GM21515 (cell line): ENCODE results near the gene FHDC1.
"Not testable (repeated sequence)": the region's sequence is repeated elsewhere in the genome, so short reads cannot be mapped to it uniquely, and the experiment has no call there.

Experiments
- ATAC-seq: cut with Tn5 transposase; IDR thresholded peaks from one replicate; pipeline ENCODE4 v1.9.1; 2021; ENCODE audit not compliant: unreplicated experiment

The FHDC1 gene, protein sequence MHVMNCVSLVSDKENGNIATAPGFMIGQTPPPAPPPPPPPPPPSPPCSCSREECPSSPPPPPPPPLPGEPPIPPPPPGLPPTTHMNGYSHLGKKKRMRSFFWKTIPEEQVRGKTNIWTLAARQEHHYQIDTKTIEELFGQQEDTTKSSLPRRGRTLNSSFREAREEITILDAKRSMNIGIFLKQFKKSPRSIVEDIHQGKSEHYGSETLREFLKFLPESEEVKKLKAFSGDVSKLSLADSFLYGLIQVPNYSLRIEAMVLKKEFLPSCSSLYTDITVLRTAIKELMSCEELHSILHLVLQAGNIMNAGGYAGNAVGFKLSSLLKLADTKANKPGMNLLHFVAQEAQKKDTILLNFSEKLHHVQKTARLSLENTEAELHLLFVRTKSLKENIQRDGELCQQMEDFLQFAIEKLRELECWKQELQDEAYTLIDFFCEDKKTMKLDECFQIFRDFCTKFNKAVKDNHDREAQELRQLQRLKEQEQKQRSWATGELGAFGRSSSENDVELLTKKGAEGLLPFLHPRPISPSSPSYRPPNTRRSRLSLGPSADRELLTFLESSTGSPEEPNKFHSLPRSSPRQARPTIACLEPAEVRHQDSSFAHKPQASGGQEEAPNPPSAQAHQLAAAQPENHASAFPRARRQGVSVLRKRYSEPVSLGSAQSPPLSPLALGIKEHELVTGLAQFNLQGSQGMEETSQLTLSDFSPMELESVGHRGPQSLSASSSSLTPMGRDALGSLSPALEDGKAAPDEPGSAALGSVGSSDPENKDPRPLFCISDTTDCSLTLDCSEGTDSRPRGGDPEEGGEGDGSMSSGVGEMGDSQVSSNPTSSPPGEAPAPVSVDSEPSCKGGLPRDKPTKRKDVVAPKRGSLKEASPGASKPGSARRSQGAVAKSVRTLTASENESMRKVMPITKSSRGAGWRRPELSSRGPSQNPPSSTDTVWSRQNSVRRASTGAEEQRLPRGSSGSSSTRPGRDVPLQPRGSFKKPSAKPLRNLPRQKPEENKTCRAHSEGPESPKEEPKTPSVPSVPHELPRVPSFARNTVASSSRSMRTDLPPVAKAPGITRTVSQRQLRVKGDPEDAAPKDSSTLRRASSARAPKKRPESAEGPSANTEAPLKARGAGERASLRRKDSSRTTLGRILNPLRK

DNA sequence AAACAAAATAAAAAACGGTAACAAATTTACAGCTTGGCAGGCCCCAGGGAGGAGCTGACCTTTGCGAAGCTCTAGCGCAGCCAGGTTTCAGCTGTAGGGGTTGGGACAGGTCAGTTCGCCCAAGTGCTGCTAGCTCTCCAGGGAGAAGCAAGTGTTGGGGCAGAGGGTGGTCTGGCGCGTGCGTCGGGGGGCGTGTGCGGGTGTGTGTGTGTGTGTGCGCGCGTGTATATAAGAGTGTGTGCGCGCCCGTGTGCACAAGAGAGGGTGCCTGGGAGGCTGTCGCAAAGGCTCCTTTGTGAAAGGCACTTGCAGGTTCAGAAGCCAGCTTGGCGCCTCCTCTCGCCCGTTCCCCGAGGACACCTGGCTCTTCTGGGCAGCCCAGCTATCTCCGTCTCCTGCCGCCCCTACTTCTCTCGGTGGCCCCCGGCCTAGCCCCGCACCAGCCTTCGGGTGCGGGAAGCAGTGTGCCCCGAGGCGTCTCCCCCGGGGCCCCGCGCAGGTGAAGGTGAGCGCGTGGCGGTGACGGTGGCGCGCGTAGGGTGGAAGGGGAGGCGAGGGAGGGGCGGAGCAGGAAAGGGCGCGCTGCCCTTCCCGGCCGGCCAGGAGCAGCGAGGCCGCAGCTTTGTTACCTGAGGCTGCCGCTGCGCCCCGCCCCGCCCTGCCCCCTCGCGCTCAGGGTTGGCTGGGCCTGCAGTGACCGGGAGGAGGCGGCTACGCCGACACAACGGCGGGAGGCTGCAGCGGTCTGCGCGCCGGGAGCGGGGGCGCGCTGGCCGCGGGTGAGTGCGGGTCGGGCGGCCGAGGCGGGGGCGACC, at the start of gene FHDC1:
TSS of gene FHDC1 (plus strand) at position 693 of the 815 bp plus-strand sequence. CDS start 6,735 bp downstream, outside the sequence.
- no peak for ATAC-seq

DNA sequence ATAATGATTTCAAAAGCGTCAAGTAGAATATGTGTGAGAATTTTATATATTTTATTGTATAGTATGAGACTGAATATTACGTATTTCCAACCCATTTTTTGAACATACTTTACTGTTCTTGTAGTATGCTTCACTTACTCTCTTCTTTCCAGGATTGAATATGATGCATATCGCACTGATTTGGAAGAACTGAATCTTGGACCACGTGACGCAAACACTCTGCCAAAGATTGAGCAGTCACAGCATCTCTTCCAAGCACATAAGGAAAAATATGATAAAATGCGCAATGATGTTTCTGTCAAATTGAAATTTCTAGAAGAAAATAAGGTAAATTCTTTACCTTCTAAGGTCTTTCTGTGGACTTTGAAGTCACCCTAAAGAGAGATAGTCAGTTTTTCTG, 48.1 kb upstream of the FHDC1 start:
- ATAC-seq: no peak

DNA sequence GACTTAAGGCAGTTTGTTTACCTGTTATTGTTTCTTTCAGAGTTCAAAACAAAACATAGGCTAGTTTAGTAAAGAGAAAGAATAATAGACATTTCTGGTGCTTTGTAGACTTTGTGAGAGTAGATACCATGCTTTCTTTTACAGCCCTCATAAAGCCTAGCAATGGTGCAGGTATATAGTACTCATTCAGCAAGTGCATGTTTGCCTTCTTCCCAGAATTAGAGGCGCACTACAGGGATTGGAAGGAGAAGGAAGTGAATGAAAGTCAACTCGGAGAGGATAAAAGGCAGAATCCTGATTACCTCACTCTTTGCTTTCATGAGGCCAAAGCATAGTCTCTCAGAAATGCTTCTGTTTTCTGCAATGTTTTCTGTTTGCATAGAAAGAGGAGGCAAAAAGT, 43.1 kb upstream of the FHDC1 start:
- ATAC-seq: no peak

DNA sequence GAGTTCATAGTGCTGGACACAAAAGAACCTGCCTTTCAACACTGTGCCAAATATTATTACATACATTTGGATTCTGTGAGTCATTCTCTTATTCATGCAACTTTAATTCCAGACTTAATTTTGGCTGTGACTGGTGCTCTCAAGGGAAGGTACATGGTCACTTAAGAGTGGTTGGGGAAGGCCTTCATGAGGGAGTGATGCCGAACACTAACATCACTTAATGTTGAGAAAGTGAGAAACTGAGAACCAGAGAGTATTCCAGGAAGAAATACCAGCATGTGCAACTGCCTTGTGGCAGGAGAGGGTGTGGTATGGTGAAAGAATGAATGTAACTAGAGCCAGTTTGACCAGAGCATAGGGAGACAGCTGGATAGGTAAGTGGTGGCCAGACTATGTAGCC, 41.5 kb upstream of the FHDC1 start:
- no peak for ATAC-seq

DNA sequence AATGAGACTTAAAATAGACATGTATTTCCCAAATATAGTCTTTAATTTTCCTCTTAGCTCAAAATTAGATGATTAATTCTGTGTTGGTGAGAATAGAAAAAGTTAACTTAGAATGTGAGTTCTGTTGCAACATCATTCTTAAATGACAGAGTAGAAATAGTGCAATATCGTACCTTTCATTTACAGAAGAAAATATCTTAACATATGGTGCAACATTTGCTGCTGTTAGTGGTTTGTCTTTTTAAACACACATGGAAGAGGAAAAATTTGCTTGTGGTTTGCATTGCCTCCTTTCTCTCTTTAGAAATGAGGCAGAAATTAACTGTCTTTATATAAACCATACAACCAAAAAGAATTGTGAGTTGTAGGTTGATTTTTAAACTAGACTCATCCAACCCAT, 39.3 kb upstream of the FHDC1 start:
- no peak for ATAC-seq

DNA sequence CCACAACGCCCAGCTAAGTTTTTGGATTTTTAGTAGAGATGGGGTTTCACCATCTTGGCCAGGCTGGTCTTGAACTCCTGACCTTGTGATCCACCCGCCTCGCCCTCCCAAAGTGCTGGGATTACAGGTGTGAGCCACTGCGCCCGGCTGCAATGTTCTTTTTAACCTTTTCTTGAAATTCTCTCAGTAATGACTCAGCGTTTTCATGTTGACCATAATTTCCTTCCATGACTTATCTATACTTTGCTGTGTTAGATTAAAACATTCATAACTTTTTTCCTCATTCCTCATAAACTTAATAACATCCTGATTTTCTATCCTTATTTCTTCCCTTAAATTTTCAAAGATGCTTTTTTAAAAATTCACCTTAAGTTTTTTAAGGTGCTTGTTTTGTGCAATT, 38.0 kb upstream of the FHDC1 start:
- ATAC-seq: not testable (repeated sequence)

DNA sequence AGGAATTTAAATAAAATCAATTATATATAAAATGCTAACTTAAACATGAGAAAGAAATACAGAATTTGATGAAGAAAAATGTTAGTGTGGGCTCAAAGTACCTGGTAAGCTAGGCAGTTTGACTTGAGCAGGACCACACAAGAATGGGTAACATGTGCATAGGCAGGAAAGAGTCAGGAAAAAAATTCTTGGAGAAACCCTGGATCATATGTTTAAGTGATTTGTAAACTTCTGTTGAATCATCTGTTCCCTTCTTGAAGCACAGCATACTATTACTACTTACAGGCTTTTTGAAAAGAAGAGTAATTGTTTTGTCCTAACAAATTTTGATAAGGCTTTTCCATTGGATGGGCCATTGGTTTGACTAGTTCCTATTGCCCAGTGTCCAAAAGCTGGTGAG, 37.5 kb upstream of the FHDC1 start:
- no peak for ATAC-seq

DNA sequence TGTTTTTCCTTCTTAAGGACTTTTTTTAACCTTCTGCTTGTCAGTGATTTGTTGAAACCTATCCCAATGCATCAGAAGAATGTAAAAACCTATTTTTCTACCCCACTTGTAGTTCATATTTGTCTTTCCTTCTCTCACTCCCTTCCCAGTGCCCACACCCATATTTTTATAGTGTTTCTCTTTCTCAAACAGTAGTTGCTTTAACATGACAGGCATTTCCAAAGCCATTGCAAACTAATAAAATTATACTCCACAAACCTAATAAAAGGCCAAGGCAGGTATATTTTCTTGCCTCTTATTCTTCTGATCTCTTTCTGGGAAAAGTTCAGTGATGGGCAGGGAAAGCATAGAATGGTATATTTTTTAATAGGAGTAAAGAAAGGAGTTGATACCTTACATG, 35.7 kb upstream of the FHDC1 start:
- ATAC-seq: no peak

DNA sequence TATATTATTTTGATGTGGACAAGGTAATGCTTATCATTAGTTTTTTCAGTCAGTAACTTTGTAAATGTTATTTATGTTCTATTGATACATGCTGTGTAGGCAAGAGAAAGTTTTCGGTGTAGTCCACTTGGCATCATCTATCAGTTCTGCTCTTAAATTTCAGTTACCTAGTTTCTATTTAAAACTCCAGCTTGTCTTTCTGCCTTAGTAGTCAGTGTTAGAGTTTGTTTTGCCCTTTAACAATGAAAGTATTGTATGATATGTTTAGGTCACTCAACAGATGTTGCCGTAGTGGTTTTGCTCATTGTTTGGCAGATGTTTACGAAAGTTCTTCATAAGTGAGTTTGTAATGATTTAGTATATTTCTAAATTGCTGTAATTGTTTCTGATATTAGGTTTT, 34.9 kb upstream of the FHDC1 start:
- ATAC-seq: no peak

DNA sequence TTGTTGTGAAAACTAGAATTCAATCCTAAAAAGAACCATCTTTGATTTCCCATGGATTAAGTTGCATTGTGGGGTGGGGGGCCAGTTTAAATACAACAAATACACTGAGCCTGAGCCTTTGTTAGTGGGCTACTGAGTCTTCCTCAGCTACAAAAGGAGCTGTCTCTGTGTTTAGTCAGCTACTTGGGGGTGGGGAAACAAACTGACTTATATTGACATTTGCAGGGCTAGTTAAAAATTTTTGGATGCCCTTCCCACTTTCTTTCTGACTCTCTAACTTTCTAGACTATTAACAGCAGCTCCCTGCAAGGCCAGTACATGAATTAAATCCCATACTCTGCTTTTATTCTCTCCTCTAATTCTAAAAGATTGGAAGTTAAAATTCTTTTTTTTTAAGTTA, 32.5 kb upstream of the FHDC1 start:
- ATAC-seq: no peak

DNA sequence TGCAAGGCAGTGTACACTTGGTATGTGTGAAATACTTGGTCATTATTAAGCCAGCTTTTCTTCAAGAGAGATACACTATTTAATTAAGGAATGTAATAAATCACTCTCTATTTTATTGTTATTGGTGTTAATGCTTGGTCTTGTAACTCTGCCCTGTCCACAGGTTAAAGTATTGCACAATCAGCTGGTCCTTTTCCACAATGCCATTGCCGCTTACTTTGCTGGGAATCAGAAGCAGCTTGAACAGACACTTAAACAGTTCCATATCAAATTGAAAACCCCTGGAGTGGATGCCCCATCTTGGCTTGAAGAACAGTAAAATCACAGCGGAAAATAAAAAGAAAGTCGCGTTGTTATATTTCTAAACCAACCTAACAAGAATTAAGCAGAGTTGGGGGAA, 26.2 kb upstream of the FHDC1 start:
- ATAC-seq: no peak

DNA sequence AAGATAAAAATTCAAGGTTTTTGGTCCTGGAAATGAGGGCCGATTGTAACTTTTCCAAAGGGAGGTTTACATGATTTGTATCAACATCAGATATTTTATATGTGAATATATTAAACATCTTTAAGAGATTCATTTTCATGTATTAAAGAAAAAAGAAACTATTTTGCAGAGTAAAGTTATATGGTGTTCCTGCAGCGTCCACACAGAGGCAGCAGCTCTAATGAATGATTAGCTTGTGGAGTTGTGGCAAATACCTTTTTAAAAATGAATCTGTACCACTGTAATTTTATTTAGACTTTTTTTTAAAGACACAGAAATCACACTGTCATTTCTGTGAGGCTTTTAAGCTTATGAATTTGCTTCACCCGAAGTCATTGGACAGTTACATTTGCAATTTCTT, 25.6 kb upstream of the FHDC1 start:
- ATAC-seq: no peak

DNA sequence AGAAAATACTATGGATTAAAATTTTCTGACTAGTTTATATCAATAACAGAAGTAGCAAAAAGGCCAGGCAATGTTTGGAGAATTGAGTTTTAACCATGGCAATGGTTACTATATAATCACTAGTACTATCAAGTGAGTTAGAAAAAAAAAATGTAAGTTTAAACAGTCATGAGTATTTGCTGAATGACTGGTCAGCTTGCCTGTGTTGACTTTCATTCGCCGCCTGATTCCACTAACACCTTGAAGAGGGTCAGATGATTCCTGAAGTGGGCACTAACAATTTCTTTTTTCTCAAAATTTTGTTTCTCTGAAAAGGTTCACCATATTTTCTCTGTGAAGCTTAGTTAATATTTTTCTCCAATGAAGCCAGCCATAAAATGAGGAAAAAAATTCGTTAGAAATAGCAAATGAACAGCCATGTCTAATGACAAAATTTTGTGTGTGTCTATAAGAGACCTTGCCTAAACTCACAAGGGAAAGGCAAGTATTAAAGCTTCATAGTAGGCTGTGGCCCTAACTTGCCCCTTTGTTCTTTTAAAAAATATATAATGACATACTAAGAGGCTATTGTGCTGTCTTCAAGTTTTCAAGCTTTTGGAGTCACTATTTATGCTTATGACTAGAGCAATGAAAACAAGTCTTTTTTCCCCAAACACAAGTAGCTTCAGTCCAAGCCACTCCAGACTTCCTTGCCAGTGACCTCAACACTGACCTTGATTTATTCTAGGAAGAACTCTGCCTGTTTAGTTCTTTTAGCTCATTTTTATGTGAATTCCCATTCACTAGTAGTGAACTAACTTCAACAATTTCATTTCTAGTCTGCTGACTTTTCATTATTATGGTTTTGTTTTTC, 18.4 kb upstream of the FHDC1 start:
- no peak for ATAC-seq

DNA sequence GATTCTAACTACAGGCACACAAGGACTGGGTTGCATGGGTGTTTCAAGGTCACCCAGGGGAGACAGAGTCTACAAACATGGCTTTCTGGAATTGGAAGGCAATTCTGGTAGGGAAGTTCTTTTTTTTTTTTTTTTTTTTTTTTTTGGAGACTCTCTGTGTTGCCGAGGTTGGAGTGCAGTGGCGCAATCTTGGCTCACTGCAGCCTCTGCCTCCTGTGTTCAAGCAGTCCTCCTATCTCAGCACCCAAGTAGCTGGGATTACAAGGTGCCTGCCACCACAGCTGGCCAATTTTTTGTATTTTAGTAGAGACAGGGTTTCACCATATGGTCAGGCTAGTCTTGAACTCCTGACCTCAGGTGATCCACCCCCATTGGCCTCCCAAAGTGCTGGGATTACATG, 16.3 kb upstream of the FHDC1 start:
- no peak for ATAC-seq

DNA sequence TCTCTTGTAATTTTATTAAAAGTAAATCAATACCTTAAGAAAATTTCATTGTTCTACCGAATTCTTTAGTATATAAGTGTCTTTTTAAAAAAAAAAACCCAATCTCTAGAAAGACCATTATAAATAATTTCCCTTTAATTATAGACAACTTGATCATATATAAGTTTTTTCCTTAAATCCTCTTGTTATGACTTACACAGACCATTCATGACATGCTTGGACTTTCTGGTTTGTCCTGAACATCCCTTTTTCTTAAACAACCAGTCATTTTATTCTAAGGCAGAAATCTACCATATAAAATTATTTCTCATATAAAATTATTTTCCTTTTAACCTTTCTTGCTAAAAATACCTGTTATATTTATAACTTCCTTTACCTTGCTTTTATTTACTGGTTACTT, 15.4 kb upstream of the FHDC1 start:
- no peak for ATAC-seq

DNA sequence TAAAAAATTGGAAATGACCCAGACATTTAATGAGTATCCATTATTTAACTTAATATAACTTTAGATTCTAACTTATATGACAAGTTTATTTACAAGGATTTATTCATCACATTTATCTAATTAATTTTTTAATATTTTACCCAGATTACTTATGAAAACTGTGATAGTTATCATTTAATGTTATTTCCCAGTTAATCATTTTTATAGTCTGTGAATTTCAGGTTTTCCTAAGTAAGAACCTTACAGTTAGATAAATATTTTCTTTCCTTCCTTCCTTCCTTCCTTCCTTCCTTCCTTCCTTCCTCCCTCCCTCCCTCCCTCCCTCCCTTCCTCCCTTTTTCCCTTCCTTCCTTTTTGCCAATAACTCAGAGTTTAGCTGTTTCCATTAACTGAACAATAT, 14.8 kb upstream of the FHDC1 start:
- no peak for ATAC-seq

DNA sequence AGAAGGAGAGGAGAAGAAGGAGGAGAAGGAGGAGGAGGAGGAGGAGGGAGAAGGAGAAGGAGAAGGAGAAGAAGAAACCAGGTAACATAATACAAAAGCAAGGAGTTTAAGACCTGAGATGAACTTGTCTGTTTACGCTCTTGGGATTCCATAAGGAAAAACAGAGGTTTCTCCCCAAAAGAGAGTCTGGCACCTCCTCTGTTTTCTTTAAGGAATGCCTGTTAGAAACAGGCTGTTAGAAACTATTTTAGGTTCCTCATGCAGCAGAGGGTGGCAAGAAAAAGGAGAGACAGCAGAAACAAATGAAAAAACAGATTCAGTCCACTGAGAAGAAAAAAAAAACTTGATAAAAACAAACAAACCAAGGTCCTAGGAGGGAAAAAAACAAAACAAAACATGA, 10.3 kb upstream of the FHDC1 start:
- ATAC-seq: no peak

DNA sequence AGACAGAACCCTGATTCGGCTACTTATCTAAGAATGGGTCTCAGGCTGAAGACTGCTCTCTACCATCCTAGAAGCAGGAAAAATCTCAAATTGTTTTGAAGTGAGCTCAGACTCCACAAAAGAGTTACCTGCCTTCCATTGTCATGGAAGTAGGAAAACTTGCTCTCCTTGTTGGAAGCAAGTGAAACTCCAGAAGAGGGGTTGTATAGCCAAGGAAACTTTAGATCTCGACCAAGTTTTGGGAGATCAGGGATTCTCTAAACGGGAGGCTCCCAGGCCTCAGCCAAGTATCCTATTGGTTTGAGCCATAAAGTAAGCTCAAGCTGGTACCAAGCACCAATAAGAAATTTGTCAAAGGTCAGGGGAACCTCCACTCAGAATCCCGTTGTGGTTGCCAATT, 9.2 kb upstream of the FHDC1 start:
- no peak for ATAC-seq

DNA sequence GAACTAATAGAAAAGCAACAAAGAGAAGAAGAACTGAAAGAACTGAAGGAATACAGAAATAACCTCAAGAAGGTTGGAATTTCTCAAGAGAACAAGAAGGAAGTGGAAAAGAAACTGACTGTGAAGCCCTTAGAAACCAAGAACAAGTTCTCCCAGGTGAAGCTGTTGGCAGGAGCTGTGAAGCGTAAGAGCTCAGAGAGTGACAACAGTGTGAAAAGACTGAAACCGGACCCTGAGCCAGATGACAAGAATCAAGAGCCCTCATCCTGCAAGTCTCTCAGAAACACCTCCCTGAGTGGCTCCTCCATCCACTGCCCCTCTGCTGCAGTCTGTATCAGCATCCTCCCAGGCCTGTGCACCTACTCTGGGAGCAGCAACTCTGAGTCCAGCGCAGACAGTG, 8.4 kb upstream of the FHDC1 start:
- no peak for ATAC-seq

DNA sequence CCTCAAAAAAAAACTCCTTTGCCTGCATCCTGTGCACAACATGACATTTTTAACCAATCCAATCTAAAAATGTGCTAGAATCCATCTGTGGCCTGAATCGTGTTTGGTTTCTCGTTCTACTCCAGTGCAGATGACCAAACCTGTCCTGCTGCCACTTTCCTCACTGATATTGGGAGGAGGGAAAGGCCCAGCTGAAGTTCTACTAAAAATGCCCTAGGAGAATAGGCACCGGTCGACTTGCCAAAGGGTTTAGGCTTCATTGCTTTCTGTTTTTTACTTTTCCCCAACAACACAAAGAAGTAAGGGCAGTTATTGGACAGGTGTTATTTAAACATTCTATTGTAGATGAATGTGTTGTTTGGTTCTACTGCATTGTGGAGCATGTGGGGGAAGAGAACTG, 7.8 kb upstream of the FHDC1 start:
- no peak for ATAC-seq
